GM23248 (cell line): ENCODE data around the gene TMCC1. TPM values are rescaled to one million over a fixed set of nuclear protein-coding genes. Genes with fewer than 3 reads are reported as not detected.

Experiments
- DNase-seq: peaks from one replicate; pipeline ENCODE4 v3.0.0-alpha.2; 2015
- H2AFZ ChIP-seq: fragments of 200-600 bp; sonication (generic); 2 replicates; pipeline ENCODE4 v1.6.1; 2016; ENCODE audit warnings: antibody characterized with exemption
- H3F3A ChIP-seq: fragments of 200-600 bp; sonication (generic); 2 replicates; pipeline ENCODE4 v1.6.1; 2016; ENCODE audit warnings: mild to moderate bottlenecking, antibody characterized with exemption, mixed run types; ENCODE audit not compliant: insufficient read depth
- H3K27ac ChIP-seq: fragments of 200-600 bp; sonication (generic); 2 replicates; pipeline ENCODE4 v1.5.1; 2016; ENCODE audit warnings: mild to moderate bottlenecking
- H3K27me3 ChIP-seq: fragments of 200-600 bp; sonication (generic); replicated peaks from 2 replicates; pipeline ENCODE4 v1.6.1; 2016; ENCODE audit warnings: mild to moderate bottlenecking; ENCODE audit not compliant: insufficient read depth
- H3K36me3 ChIP-seq: fragments of 200-600 bp; sonication (generic); 2 replicates; pipeline ENCODE4 v1.6.1; 2016; ENCODE audit warnings: low read depth, mild to moderate bottlenecking
- H3K4me1 ChIP-seq: fragments of 200-600 bp; sonication (generic); 2 replicates; pipeline ENCODE4 v1.6.1; 2016; ENCODE audit warnings: mild to moderate bottlenecking; ENCODE audit not compliant: insufficient read depth
- H3K4me2 ChIP-seq: fragments of 200-600 bp; sonication (generic); one replicate; pipeline ENCODE4 v1.6.1; 2016; ENCODE audit warnings: mild to moderate bottlenecking; ENCODE audit not compliant: unreplicated experiment
- H3K4me3 ChIP-seq: fragments of 200-600 bp; sonication (generic); 2 replicates; pipeline ENCODE4 v1.5.1; 2016; ENCODE audit warnings: mild to moderate bottlenecking
- H3K79me2 ChIP-seq: fragments of 200-600 bp; sonication (generic); 2 replicates; pipeline ENCODE4 v1.6.1; 2016; ENCODE audit warnings: mild to moderate bottlenecking; ENCODE audit not compliant: insufficient read depth
- H3K9ac ChIP-seq: fragments of 200-600 bp; sonication (generic); 2 replicates; pipeline ENCODE4 v1.6.1; 2016; ENCODE audit warnings: mild to moderate bottlenecking
- H3K9me2 ChIP-seq: fragments of 200-600 bp; sonication (generic); 2 replicates; pipeline ENCODE4 v1.6.1; 2016; ENCODE audit warnings: mixed run types, mild to moderate bottlenecking, moderate library complexity; ENCODE audit not compliant: insufficient read depth
- H3K9me3 ChIP-seq: fragments of 200-600 bp; sonication (generic); one replicate; pipeline ENCODE4 v1.6.1; 2017; ENCODE audit warnings: low read depth
- H4K20me1 ChIP-seq: fragments of 200-600 bp; sonication (generic); 2 replicates; pipeline ENCODE4 v1.6.0; 2016; ENCODE audit not compliant: insufficient read depth
- EZH2 ChIP-seq: fragments of 200-600 bp; sonication (generic); IDR thresholded peaks from 2 replicates; pipeline ENCODE4 v1.6.1; 2018; ENCODE audit warnings: antibody characterized with exemption, mild to moderate bottlenecking; ENCODE audit not compliant: insufficient read depth, poor library complexity, severe bottlenecking
- EZH2phosphoT487 ChIP-seq: fragments of 200-600 bp; sonication (generic); IDR thresholded peaks from 2 replicates; pipeline ENCODE4 v1.6.1; 2018; ENCODE audit warnings: antibody characterized with exemption, moderate library complexity, mild to moderate bottlenecking, low read depth; ENCODE audit not compliant: insufficient read depth
- WGBS, 2 experiments: methylation state at CpG; one replicate each; pipeline ENCODE4 v1.1.6; 2015 to 2017; ENCODE audit warnings: low lambda C conversion rate in 2 of 2, low coverage in 1 of 2; ENCODE audit errors: missing lambda C conversion rate in 2 of 2; 5-methylcytosine and 5-hydroxymethylcytosine counted together
- in situ Hi-C: fragments of 300-500 bp; cut with MboI; formaldehyde crosslinking; loops from 2 replicates; pipeline ENCODE4 v1.15.0; 2020
- polyA plus RNA-seq: library from polyadenylated mRNA; unstranded; fragments of >200 nt; fragmentation: Nextera tagmentation; extraction: Ambion mirVana; gene quantifications from 2 replicates; pipeline ENCODE4 v1.2.1, GENCODE V29; 2016
- total RNA-seq: library from RNA; depleted of rRNA; stranded (reverse); fragments of >200 nt; shearing (Covaris generic); gene quantifications from 2 replicates; pipeline ENCODE4 v1.2.3, GENCODE V29; 2014

Gene TMCC1
- total and polyA plus RNA-seq, 2 experiments from 2014 or later = 4.0 to 11.1 TPM

DNA sequence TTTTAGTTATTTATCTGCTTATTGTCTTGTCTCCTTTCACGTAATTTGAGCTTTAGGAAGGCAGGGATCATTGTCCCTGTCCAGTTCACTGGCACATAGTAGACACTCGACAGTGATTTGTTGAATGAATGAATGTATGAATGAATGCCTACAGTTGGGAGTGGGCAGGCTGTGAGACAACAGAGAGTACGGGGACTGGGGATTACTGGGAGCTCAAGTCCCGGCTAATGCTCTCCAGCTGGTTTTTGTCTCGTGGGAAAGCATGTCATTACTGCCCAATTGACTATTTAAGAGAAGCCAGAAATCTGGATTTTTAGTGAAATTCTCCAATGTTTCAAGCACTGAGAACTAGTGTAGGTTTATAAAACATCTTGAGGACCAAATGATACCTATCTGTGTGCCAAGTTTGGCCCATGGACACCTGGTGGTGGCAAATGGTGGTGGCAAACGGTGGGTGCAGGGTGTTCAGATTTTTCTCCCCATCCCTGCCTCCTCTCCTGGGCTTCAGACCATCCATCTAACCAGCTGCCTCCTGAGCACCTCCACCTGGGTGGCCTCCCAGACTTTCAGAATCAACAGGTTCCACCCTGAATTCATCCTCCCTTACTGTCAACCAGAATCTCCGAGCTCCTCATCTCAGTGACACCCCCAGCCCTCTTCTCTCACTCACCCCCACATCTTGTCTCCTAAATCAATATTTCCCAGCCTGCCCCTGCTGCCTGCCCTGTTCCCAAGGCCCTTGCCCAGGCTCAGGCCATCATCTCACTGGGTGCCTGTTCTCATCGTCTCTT, 44.8 kb upstream of the TMCC1 start:
- no peaks in the 10 kb centered on the region for H3K4me1 ChIP-seq
- H4K20me1 ChIP-seq = no peaks in the 10 kb centered on the region
- no peak overlapping the region for H3K4me3 ChIP-seq
- H3K4me2 ChIP-seq = no peak overlapping the region
- H3K9me2 ChIP-seq = no peaks in the 10 kb centered on the region
- no peak for TF ChIP-seq EZH2
- no peak for TF ChIP-seq EZH2phosphoT487
- H3K79me2 ChIP-seq = no peaks in the 10 kb centered on the region
- no peak overlapping the region for H2AFZ ChIP-seq
- in situ Hi-C loops = loop anchor here (10.0 kb wide), 1 partner anchor 304 kb away; no protein-coding TSS in a partner anchor
- peak; percentile 20 for DNase-seq
- no peaks in the 10 kb centered on the region for H3K36me3 ChIP-seq
- H3K9me3 ChIP-seq = no peaks in the 10 kb centered on the region
- no peaks in the 10 kb centered on the region for H3K27me3 ChIP-seq
- H3K9ac ChIP-seq = no peak overlapping the region
- no peak overlapping the region for H3K27ac ChIP-seq
- 66% methylated on average over 8 of the region's 8 CpGs for WGBS, 2 experiments
- no peaks in the 10 kb centered on the region for H3F3A ChIP-seq

DNA sequence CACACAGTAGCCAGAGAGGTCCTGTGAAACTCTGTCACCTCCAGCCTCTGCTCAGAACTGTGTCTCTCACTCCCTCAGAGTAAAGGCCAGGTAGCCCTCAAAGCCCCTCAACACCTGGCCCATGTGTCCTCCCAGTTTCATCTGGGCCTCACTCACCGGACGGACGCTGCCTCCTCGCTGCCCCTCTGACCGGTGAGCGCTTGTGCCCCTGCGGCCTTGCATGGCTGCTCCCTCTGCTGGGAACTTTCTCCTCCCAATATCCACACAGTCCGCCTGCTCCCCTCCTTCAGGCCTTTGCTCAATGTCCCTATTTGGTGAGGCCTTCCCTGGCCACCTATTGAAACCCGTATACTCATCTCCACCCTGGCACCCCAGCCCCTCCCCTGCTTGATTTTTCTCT, 44.2 kb upstream of the TMCC1 start:
- Histone ChIP-seq H3K9me2 (no peaks in the 10 kb centered on the region), H3F3A (no peaks in the 10 kb centered on the region), H3K27ac (no peak overlapping the region), H3K9ac (no peak overlapping the region), H3K4me1 (no peaks in the 10 kb centered on the region), H3K27me3 (no peaks in the 10 kb centered on the region), H4K20me1 (no peaks in the 10 kb centered on the region), H3K9me3 (no peaks in the 10 kb centered on the region), H3K79me2 (no peaks in the 10 kb centered on the region), H3K36me3 (no peaks in the 10 kb centered on the region), H2AFZ (no peak overlapping the region), H3K4me2 (no peak overlapping the region), H3K4me3 (no peak overlapping the region)
- no peak for DNase-seq
- in situ Hi-C loops = loop anchor here (10.0 kb wide), 1 partner anchor 303 kb away; no protein-coding TSS in a partner anchor
- TF ChIP-seq EZH2 (no peak), EZH2phosphoT487 (no peak)
- WGBS, 2 experiments = 64 to 76% methylated on average over 8 to 9 of the region's 9 CpGs

DNA sequence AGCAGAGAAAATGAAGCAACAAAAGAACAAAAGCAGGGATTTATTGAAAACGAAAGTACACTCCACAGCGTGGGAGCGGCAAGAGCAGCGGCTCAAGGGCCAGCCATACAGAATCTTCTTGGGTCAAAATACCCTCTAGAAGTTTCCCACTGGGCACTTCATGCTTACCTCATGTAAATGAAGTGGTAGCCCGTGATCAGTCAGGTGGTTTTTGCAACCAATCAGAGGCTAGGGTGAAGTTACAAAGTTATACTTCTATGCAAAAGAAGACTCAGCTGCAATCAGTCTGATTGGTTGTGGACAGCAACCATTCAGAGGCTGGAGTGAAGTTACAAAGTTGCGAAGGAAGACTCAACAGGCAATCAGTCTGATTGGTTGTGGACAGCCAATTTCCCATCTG, 43.2 kb upstream of the TMCC1 start:
- H4K20me1 ChIP-seq = no peaks in the 10 kb centered on the region
- TF ChIP-seq EZH2phosphoT487 (no peak), EZH2 (no peak)
- H3K27me3 ChIP-seq = no peaks in the 10 kb centered on the region
- peak overlapping the region; percentile 64 for H3K4me3 ChIP-seq
- WGBS, 2 experiments = 38 to 50% methylated on average over 6 of the region's 6 CpGs
- no peaks in the 10 kb centered on the region for H3K9me2 ChIP-seq
- peak overlapping the region; percentile 56 for H3K9ac ChIP-seq
- H3K36me3 ChIP-seq = no peaks in the 10 kb centered on the region
- no peak overlapping the region for H3K27ac ChIP-seq
- H3K79me2 ChIP-seq = no peaks in the 10 kb centered on the region
- in situ Hi-C loops = loop anchor here (10.0 kb wide), 1 partner anchor 302 kb away; no protein-coding TSS in a partner anchor
- peak; percentile 72 for DNase-seq
- H3K9me3 ChIP-seq = no peaks in the 10 kb centered on the region
- H3K4me1 ChIP-seq = no peaks in the 10 kb centered on the region
- peak overlapping the region; percentile 79 for H3K4me2 ChIP-seq
- H3F3A ChIP-seq = no peaks in the 10 kb centered on the region
- H2AFZ ChIP-seq = peak overlapping the region; percentile 85

DNA sequence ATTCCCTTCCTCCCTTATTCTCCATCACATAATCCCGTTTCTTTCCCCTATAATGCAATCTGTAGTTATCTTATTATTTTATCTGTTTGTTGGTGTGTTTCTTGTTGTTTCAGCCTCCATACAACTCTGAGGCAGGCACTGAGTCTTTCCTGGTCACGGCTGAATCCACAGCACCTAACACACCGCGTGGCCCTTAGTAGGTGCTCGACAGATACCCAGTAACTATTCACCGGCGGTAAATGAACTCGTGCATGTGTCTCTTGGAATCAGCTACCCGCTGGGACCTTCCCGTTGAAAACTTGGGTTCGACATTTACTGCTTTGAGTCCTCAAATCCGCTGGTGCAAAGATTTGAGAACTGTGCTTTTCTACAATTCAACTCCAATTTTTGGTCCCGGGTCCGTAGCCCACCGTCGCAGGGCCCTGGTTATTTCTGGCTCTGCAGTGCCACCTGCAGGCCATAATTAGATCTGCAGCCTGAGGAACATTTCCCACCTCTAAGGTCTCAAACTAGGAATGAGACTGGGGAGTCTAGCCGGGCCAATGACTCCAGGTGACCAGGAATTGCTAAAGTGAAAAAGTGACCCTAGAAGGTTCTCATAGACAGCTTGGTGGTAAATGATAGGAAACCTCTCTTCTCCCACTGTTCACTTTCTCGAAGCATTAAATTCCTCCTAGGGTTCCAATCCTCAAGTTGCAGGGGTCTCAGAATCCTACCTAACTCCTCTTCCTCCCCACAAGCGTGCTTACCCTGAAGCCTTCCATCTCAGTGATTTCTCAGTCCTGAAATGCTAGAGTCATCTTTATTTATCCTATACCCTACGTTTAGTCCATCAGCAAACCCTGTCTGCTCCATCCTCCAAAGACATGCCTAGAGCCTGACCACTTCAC, 41.0 kb upstream of the TMCC1 start:
- in situ Hi-C loops = loop anchor here (10.0 kb wide), 1 partner anchor 300 kb away; no protein-coding TSS in a partner anchor
- DNase-seq = peak; percentile 44

More for the DNA sequence above, 41.0 kb upstream of the TMCC1 start:
- no peak for TF ChIP-seq EZH2
- no peaks in the 10 kb centered on the region for H3K9me2 ChIP-seq
- H3F3A ChIP-seq = no peaks in the 10 kb centered on the region
- H2AFZ ChIP-seq = peak overlapping the region; percentile 52; the same call in 1 of the 2 replicates
- H3K4me3 ChIP-seq = peak overlapping the region; percentile 52
- H3K27me3 ChIP-seq = no peaks in the 10 kb centered on the region
- H3K9ac ChIP-seq = no peak overlapping the region
- no peaks in the 10 kb centered on the region for H3K9me3 ChIP-seq
- 21% methylated on average over 20 of the region's 20 CpGs for WGBS, 2 experiments
- H3K79me2 ChIP-seq = no peaks in the 10 kb centered on the region
- H4K20me1 ChIP-seq = no peaks in the 10 kb centered on the region
- H3K36me3 ChIP-seq = no peaks in the 10 kb centered on the region
- H3K4me2 ChIP-seq = peak overlapping the region; percentile 77
- no peaks in the 10 kb centered on the region for H3K4me1 ChIP-seq
- H3K27ac ChIP-seq = no peak overlapping the region
